Measurements from ENCODE around the gene PKN3. TPM values are rescaled to one million over a fixed set of nuclear protein-coding genes. Genes with fewer than 3 reads are reported as not detected.

PKN3 gene
- total and polyA plus RNA-seq, 2 donors (not counting 1 experiment from before 2014, with no cell fraction given): 1.4 to 3.7 TPM

- CTCF ChIA-PET: no interaction called here
These were observed 15.7 kb downstream of the PKN3 start for GRCh38 chr9:128718047-128718446.

DNA sequence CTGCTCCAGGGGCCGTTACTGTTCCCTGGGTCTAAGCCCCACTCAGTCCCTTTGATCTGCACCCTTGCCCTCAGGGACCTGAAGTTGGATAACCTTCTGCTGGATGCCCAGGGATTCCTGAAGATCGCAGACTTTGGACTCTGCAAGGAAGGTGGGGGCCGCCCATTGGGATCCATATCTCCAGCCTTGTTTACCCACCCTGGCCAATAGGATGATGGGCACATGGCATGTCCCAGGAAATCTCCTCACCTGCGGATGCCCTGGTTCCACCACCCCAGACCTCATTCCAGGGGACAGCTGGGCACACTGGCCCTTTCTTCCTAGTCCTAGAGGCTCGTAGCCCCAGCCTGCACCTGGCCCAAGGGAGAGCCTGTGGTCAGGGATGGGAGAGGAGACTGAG lies 16.2 kb downstream of the PKN3 start:
- H3K36me3 ChIP-seq (replicated peaks in 1 of 2; ENCODE audit: control extremely low read depth in 1 of 2, control insufficient read depth in 1 of 2, extremely low read depth in 1 of 2, insufficient read depth in 2 of 2, low read length in 1 of 2): peaks cover 0 to 13% of the 10 kb centered on the region in 2 experiments
- no peak for ATAC-seq (ENCODE audit: low read depth)
- no peak overlapping the region for H3K4me2 ChIP-seq (replicated peaks; ENCODE audit: low read depth, low read length, poor library complexity, severe bottlenecking)
- H3K4me3 Mint-ChIP-seq: no peak overlapping the region
- no peaks in the 10 kb centered on the region for H3K27me3 Mint-ChIP-seq
- intact Hi-C loops (cut with micrococcal nuclease): no loop called here
- no peaks in the 10 kb centered on the region for H4K20me1 ChIP-seq (ENCODE audit: control insufficient read depth, insufficient read depth, low read length, poor library complexity, severe bottlenecking)
- H3K27me3 ChIP-seq (replicated peaks in 1 of 4; ENCODE audit: control extremely low read depth in 1 of 4, control insufficient read depth in 3 of 4, insufficient read depth in 4 of 4, low read length in 3 of 4): no peaks in the 10 kb centered on the region
- peaks cover 13% of the 10 kb centered on the region for H3K4me1 Mint-ChIP-seq
- no peak overlapping the region for H3K9ac ChIP-seq (ENCODE audit: low read length)
- peaks cover 9 to 10% of the 10 kb centered on the region in 2 donors for H3K4me1 ChIP-seq (ENCODE audit: control insufficient read depth in 2 of 2, insufficient read depth in 2 of 2, low read length in 2 of 2)
- 86% methylated on average over 2 of the region's 5 CpGs for WGBS (ENCODE audit: insufficient coverage)
- H3K27ac ChIP-seq (ENCODE audit: low read length in 2 of 2): no peak overlapping the region
- POLR2A ChIA-PET: no interaction called here
- H3K9me3 ChIP-seq (ENCODE audit: control extremely low read depth in 1 of 3, control insufficient read depth in 2 of 3, insufficient read depth in 1 of 3, low read length in 2 of 3): no peaks in the 10 kb centered on the region
- H3K79me2 ChIP-seq (ENCODE audit: control insufficient read depth, insufficient read depth, low read length): peaks cover 1% of the 10 kb centered on the region
- H3K9me3 Mint-ChIP-seq (ENCODE audit: insufficient read depth): no peaks in the 10 kb centered on the region
- no peak overlapping the region for H3K27ac Mint-ChIP-seq
- no peak for DNase-seq
- H2AFZ ChIP-seq (ENCODE audit: insufficient read depth, low read depth, low read length, poor library complexity, severe bottlenecking): no peak overlapping the region
- CTCF ChIA-PET: no interaction called here
- no peak overlapping the region for H3K4me3 ChIP-seq (ENCODE audit: control extremely low read depth in 1 of 5, extremely low read depth in 1 of 5, insufficient read depth in 1 of 5, low read depth in 2 of 5, low read length in 4 of 5)
- TF ChIP-seq, protein P1, sequence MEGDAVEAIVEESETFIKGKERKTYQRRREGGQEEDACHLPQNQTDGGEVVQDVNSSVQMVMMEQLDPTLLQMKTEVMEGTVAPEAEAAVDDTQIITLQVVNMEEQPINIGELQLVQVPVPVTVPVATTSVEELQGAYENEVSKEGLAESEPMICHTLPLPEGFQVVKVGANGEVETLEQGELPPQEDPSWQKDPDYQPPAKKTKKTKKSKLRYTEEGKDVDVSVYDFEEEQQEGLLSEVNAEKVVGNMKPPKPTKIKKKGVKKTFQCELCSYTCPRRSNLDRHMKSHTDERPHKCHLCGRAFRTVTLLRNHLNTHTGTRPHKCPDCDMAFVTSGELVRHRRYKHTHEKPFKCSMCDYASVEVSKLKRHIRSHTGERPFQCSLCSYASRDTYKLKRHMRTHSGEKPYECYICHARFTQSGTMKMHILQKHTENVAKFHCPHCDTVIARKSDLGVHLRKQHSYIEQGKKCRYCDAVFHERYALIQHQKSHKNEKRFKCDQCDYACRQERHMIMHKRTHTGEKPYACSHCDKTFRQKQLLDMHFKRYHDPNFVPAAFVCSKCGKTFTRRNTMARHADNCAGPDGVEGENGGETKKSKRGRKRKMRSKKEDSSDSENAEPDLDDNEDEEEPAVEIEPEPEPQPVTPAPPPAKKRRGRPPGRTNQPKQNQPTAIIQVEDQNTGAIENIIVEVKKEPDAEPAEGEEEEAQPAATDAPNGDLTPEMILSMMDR (IDR thresholded peaks at IDR 0.05): no peak
- TF ChIP-seq EZH2 (IDR thresholded peaks at IDR 0.05; ENCODE audit: borderline replicate concordance, insufficient read depth, low read depth, low read length, poor library complexity, severe bottlenecking): no peak

More at GRCh38 chr9:128718047-128718446, 15.7 kb downstream of the PKN3 start:
- H3K27ac ChIP-seq (ENCODE audit: low read length in 2 of 2): no peak overlapping the region
- no peak overlapping the region for H3K27ac Mint-ChIP-seq
- no peak overlapping the region for H2AFZ ChIP-seq (ENCODE audit: insufficient read depth, low read depth, low read length, poor library complexity, severe bottlenecking)
- peaks cover 9% of the 10 kb centered on the region for H3K4me1 Mint-ChIP-seq
- H3K79me2 ChIP-seq (ENCODE audit: control insufficient read depth, insufficient read depth, low read length): no peaks in the 10 kb centered on the region
- H3K9me3 Mint-ChIP-seq (ENCODE audit: insufficient read depth): no peaks in the 10 kb centered on the region
- no peak overlapping the region for H3K9ac ChIP-seq (ENCODE audit: low read length)
- H3K4me2 ChIP-seq (replicated peaks; ENCODE audit: low read depth, low read length, poor library complexity, severe bottlenecking): no peak overlapping the region
- peaks cover 5 to 6% of the 10 kb centered on the region in 2 donors for H3K4me1 ChIP-seq (ENCODE audit: control insufficient read depth in 2 of 2, insufficient read depth in 2 of 2, low read length in 2 of 2)
- DNase-seq (no peak), ATAC-seq (ENCODE audit: low read depth) (no peak)
- H3K4me3 Mint-ChIP-seq: no peak overlapping the region
- no peaks in the 10 kb centered on the region for H3K9me3 ChIP-seq (ENCODE audit: control extremely low read depth in 1 of 3, control insufficient read depth in 2 of 3, insufficient read depth in 1 of 3, low read length in 2 of 3)
- peaks cover 0 to 13% of the 10 kb centered on the region in 2 experiments for H3K36me3 ChIP-seq (replicated peaks in 1 of 2; ENCODE audit: control extremely low read depth in 1 of 2, control insufficient read depth in 1 of 2, extremely low read depth in 1 of 2, insufficient read depth in 2 of 2, low read length in 1 of 2)
- TF ChIP-seq, protein P1 (IDR thresholded peaks at IDR 0.05): no peak
- no peak for TF ChIP-seq EZH2 (IDR thresholded peaks at IDR 0.05; ENCODE audit: borderline replicate concordance, insufficient read depth, low read depth, low read length, poor library complexity, severe bottlenecking)
- H3K27me3 Mint-ChIP-seq: no peaks in the 10 kb centered on the region
- H3K27me3 ChIP-seq (replicated peaks in 1 of 4; ENCODE audit: control extremely low read depth in 1 of 4, control insufficient read depth in 3 of 4, insufficient read depth in 4 of 4, low read length in 3 of 4): no peaks in the 10 kb centered on the region
- POLR2A ChIA-PET: no interaction called here
- intact Hi-C loops (cut with micrococcal nuclease): no loop called here
- 100% methylated on average over 6 of the region's 8 CpGs for WGBS (ENCODE audit: insufficient coverage)
- no peak overlapping the region for H3K4me3 ChIP-seq (ENCODE audit: control extremely low read depth in 1 of 5, extremely low read depth in 1 of 5, insufficient read depth in 1 of 5, low read depth in 2 of 5, low read length in 4 of 5)
- no peaks in the 10 kb centered on the region for H4K20me1 ChIP-seq (ENCODE audit: control insufficient read depth, insufficient read depth, low read length, poor library complexity, severe bottlenecking)
